ENCODE measurements around the gene BTBD16.

The BTBD16 gene

DNA sequence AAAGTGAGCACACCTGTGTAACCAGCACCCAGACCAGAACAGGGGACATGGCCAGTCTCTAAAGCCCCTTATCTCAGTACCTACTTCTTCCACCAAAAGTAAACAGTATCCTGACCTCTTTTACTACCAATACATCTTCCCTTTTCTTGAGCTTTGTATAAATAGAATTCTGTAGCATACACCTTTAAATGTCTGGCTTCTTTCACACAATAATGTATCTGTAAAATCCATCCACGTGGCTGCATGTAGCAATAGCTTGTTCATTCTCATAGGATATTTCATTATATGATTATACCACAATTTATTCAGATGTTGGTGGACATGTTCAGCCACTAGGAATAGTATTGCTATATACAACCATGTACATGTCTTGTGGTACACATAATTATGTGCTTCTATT is 40.6 kb downstream of the BTBD16 start:
- Histone ChIP-seq H3K4me3 (ENCODE audit: low read depth, low read length) (no peak overlapping the region), H3K4me1 (no peaks in the 10 kb centered on the region), H3K4me2 (ENCODE audit: low read length) (no peak overlapping the region), H2AFZ (no peak overlapping the region), H3K27me3 (ENCODE audit: control insufficient read depth, insufficient read depth, low read length) (no peaks in the 10 kb centered on the region), H3K27ac (no peak overlapping the region), H3K9ac (no peak overlapping the region), H3K79me2 (no peaks in the 10 kb centered on the region), H3K9me3 (ENCODE audit: control insufficient read depth, low read length) (no peaks in the 10 kb centered on the region), H3K36me3 (ENCODE audit: control insufficient read depth, insufficient read depth, low read length) (no peaks in the 10 kb centered on the region)
- TF ChIP-seq, protein P1, sequence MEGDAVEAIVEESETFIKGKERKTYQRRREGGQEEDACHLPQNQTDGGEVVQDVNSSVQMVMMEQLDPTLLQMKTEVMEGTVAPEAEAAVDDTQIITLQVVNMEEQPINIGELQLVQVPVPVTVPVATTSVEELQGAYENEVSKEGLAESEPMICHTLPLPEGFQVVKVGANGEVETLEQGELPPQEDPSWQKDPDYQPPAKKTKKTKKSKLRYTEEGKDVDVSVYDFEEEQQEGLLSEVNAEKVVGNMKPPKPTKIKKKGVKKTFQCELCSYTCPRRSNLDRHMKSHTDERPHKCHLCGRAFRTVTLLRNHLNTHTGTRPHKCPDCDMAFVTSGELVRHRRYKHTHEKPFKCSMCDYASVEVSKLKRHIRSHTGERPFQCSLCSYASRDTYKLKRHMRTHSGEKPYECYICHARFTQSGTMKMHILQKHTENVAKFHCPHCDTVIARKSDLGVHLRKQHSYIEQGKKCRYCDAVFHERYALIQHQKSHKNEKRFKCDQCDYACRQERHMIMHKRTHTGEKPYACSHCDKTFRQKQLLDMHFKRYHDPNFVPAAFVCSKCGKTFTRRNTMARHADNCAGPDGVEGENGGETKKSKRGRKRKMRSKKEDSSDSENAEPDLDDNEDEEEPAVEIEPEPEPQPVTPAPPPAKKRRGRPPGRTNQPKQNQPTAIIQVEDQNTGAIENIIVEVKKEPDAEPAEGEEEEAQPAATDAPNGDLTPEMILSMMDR (IDR thresholded peaks at IDR 0.05), result no peak

GRCh38 chr10:122316224-122316884 is 45.3 kb downstream of the BTBD16 start:
- no peaks in the 10 kb centered on the region for H3K9me3 ChIP-seq (ENCODE audit: control insufficient read depth, low read length)
- no peak overlapping the region for H3K4me2 ChIP-seq (ENCODE audit: low read length)
- TF ChIP-seq, protein P1 (IDR thresholded peaks at IDR 0.05), result no peak
- no peak overlapping the region for H3K27ac ChIP-seq
- no peak overlapping the region for H3K4me3 ChIP-seq (ENCODE audit: low read depth, low read length)
- H3K9ac ChIP-seq, result no peak overlapping the region
- no peaks in the 10 kb centered on the region for H3K36me3 ChIP-seq (ENCODE audit: control insufficient read depth, insufficient read depth, low read length)
- H2AFZ ChIP-seq, result no peak overlapping the region
- no peaks in the 10 kb centered on the region for H3K79me2 ChIP-seq
- H3K27me3 ChIP-seq (ENCODE audit: control insufficient read depth, insufficient read depth, low read length), result no peaks in the 10 kb centered on the region
- no peaks in the 10 kb centered on the region for H3K4me1 ChIP-seq

DNA sequence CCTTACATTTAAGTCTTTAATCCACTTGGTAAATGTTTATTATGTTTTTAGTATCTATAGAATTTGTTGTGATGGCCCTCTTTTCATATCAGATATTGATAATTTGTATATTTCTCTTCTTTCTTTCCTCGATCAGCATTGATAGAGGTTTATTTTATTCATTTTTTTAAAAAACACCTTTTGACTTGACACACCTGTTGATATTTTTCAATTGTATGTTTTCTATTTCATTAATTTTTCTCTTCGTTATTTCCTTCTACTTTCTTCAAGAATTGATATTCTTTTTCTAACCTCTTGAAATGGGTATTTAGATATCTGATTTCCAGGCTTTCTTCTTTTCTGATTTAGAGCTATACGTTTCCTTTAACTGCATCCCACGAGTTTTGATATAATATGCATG is 50.9 kb downstream of the BTBD16 start:
- Histone ChIP-seq H2AFZ (no peak overlapping the region), H3K4me3 (ENCODE audit: low read depth, low read length) (no peak overlapping the region), H3K36me3 (ENCODE audit: control insufficient read depth, insufficient read depth, low read length) (no peaks in the 10 kb centered on the region), H3K79me2 (no peaks in the 10 kb centered on the region), H3K27ac (no peak overlapping the region), H3K9ac (no peak overlapping the region), H3K9me3 (ENCODE audit: control insufficient read depth, low read length) (no peaks in the 10 kb centered on the region), H3K4me2 (ENCODE audit: low read length) (no peak overlapping the region), H3K27me3 (ENCODE audit: control insufficient read depth, insufficient read depth, low read length) (no peaks in the 10 kb centered on the region), H3K4me1 (no peaks in the 10 kb centered on the region)
- TF ChIP-seq, protein P1 (IDR thresholded peaks at IDR 0.05), result no peak

GRCh38 chr10:122323189-122323588 is 52.1 kb downstream of the BTBD16 start:
- H2AFZ ChIP-seq, result no peak overlapping the region
- no peak overlapping the region for H3K4me2 ChIP-seq (ENCODE audit: low read length)
- no peaks in the 10 kb centered on the region for H3K36me3 ChIP-seq (ENCODE audit: control insufficient read depth, insufficient read depth, low read length)
- no peaks in the 10 kb centered on the region for H3K27me3 ChIP-seq (ENCODE audit: control insufficient read depth, insufficient read depth, low read length)
- H3K9me3 ChIP-seq (ENCODE audit: control insufficient read depth, low read length), result no peaks in the 10 kb centered on the region
- no peak overlapping the region for H3K9ac ChIP-seq
- H3K79me2 ChIP-seq, result no peaks in the 10 kb centered on the region
- H3K4me1 ChIP-seq, result no peaks in the 10 kb centered on the region
- H3K27ac ChIP-seq, result no peak overlapping the region
- TF ChIP-seq, protein P1 (IDR thresholded peaks at IDR 0.05), result no peak
- H3K4me3 ChIP-seq (ENCODE audit: low read depth, low read length), result no peak overlapping the region

Measured in parathyroid adenoma (tissue), 2 donors.